ENCODE data around the gene SESTD1. TPM values are rescaled to one million over a fixed set of nuclear protein-coding genes. Genes with fewer than 3 reads are reported as not detected.

SESTD1 gene
- total RNA-seq, 1 donor from 2014 or later = 17.9 TPM

DNA sequence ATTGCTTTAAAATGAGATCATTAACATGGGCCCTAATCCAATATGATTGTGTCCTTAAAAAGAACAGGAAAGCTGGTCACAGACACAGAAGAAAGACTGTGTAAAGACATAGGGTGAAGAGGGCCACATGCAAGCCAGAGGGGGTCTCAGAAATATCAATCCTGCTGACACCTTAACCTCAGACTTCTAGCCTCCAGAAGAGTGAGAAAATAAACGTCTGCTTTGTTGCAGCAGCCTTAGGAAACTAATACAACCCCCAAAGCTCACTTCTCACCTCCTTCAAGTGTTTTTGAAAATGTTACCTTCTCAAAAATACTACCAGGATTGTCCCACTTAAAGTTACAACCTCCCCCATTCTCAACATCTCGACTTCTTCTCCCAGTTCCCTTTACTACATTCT, 39.8 kb upstream of the SESTD1 start:
- Histone ChIP-seq H3K36me3 (ENCODE audit: control insufficient read depth, insufficient read depth, low read length) (no peaks in the 10 kb centered on the region), H3K27me3 (ENCODE audit: control insufficient read depth, insufficient read depth, low read length) (no peaks in the 10 kb centered on the region), H3K4me3 (ENCODE audit: low read depth, low read length) (no peak overlapping the region)
- TF ChIP-seq, protein P1, sequence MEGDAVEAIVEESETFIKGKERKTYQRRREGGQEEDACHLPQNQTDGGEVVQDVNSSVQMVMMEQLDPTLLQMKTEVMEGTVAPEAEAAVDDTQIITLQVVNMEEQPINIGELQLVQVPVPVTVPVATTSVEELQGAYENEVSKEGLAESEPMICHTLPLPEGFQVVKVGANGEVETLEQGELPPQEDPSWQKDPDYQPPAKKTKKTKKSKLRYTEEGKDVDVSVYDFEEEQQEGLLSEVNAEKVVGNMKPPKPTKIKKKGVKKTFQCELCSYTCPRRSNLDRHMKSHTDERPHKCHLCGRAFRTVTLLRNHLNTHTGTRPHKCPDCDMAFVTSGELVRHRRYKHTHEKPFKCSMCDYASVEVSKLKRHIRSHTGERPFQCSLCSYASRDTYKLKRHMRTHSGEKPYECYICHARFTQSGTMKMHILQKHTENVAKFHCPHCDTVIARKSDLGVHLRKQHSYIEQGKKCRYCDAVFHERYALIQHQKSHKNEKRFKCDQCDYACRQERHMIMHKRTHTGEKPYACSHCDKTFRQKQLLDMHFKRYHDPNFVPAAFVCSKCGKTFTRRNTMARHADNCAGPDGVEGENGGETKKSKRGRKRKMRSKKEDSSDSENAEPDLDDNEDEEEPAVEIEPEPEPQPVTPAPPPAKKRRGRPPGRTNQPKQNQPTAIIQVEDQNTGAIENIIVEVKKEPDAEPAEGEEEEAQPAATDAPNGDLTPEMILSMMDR (IDR thresholded peaks at IDR 0.05; ENCODE audit: insufficient read depth, low read length, poor library complexity, severe bottlenecking) = no peak
- no peak for DNase-seq (ENCODE audit: low read depth)

DNA sequence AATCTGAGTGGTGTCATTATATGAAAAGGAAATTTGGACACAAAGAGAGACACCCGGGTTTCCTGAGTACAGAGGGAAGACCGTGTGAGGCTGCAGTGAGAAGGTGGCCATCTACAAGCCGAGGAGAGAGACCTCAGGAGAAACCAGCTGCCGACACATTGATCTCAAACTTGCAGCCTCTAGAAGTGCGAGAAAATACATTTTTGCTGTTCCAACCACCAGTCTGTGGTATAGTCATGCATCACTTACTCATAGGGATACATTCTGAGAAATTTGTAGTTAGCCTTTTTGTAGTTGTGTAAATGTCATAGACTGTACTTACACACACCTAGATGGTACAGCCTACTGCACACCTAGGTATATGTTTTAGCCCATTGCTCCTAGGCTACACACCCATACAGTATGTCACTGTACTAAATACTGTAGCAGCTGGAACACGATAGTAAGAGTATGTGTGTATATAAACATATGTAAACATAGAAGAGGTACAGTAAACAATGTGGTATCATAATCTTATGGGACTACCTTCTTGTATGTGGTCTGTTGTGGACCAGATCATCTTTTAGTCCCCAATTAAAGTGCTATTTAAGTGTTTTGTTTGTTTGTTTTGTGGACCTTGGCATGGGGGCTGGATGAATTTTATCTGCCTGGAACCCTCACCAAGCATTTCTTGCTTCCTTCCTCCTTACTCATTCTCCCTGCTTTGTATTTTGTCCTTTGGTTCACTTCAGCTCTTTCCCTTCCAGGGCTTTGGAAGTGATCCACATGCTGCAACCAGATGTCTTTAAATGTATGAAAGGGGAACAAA, 38.3 kb upstream of the SESTD1 start:
- no peaks in the 10 kb centered on the region for H3K27me3 ChIP-seq (ENCODE audit: control insufficient read depth, insufficient read depth, low read length)
- no peak for DNase-seq (ENCODE audit: low read depth)
- H3K4me3 ChIP-seq (ENCODE audit: low read depth, low read length) = no peak overlapping the region
- TF ChIP-seq, protein P1 (IDR thresholded peaks at IDR 0.05; ENCODE audit: insufficient read depth, low read length, poor library complexity, severe bottlenecking) = no peak
- H3K36me3 ChIP-seq (ENCODE audit: control insufficient read depth, insufficient read depth, low read length) = no peaks in the 10 kb centered on the region

- Histone ChIP-seq H3K27me3 (ENCODE audit: control insufficient read depth, insufficient read depth, low read length) (no peaks in the 10 kb centered on the region), H3K4me3 (ENCODE audit: low read depth, low read length) (no peak overlapping the region), H3K36me3 (ENCODE audit: control insufficient read depth, insufficient read depth, low read length) (no peaks in the 10 kb centered on the region)
- TF ChIP-seq, protein P1 (IDR thresholded peaks at IDR 0.05; ENCODE audit: insufficient read depth, low read length, poor library complexity, severe bottlenecking) = no peak
- DNase-seq (ENCODE audit: low read depth) = no peak
Observed at GRCh38 chr2:179302149-179302548, 37.5 kb upstream of the SESTD1 start.

DNA sequence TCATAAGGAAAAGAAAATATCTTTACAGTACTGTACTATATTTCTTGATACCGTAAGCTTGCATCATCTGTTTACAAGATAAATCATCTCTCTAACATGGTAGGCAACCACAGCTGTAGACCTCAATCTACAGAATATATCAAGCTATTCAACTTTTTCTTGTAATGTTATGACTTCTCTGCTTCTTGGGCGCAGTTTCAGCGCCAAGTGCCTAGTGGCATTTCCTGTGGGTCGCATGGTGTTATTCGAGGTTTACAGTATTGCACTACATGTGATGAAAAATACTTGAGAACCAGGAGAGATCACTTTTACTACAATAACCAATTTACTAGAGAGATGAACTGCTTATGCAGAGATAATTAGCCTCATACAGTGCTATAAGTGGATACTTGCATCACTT, 34.0 kb upstream of the SESTD1 start:
- Histone ChIP-seq H3K36me3 (ENCODE audit: control insufficient read depth, insufficient read depth, low read length) (no peaks in the 10 kb centered on the region), H3K4me3 (ENCODE audit: low read depth, low read length) (no peak overlapping the region), H3K27me3 (ENCODE audit: control insufficient read depth, insufficient read depth, low read length) (no peaks in the 10 kb centered on the region)
- TF ChIP-seq, protein P1 (IDR thresholded peaks at IDR 0.05; ENCODE audit: insufficient read depth, low read length, poor library complexity, severe bottlenecking) = no peak
- DNase-seq (ENCODE audit: low read depth) = no peak

DNA sequence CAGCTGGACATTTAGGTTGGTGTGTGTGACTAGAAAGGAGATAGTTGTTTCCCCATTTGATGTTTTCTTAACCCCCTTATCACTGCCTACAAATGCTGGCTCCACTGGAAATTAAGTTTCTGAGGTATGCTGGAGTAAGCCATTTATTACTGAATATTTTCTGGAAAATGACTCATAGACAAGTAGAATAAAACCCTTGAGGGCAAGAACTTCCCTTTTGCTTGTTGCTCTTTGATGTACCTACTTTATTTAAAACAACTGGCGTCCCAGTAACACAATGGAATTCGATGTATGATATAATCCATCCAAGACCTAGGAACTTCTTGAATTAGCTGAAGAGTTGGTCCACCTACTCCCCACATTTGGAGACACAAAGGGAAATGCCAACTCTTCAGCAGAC, 33.3 kb upstream of the SESTD1 start:
- no peak for DNase-seq (ENCODE audit: low read depth)
- Histone ChIP-seq H3K4me3 (ENCODE audit: low read depth, low read length) (no peak overlapping the region), H3K36me3 (ENCODE audit: control insufficient read depth, insufficient read depth, low read length) (no peaks in the 10 kb centered on the region), H3K27me3 (ENCODE audit: control insufficient read depth, insufficient read depth, low read length) (no peaks in the 10 kb centered on the region)
- TF ChIP-seq, protein P1 (IDR thresholded peaks at IDR 0.05; ENCODE audit: insufficient read depth, low read length, poor library complexity, severe bottlenecking) = no peak

DNA sequence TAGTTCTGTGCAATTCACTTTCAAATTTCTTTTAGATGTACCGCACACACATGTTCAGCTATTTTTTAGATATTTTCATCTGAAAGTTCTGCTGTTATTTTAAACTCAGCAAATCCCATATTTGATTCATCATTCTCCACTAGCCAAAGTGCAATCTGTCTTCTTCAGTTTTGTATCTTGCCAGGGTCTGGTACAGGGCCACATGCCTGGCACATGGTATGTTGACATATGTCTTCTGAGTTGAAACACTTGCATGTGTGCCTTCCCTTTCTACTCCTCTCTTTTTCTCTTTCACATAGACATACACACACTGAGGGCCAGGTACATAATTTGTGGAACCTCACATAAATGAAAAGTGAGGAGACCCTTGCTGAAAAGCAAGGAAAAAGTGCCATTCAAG, 25.7 kb upstream of the SESTD1 start:
- TF ChIP-seq, protein P1 (IDR thresholded peaks at IDR 0.05; ENCODE audit: insufficient read depth, low read length, poor library complexity, severe bottlenecking) = no peak
- no peak for DNase-seq (ENCODE audit: low read depth)
- H3K4me3 ChIP-seq (ENCODE audit: low read depth, low read length) = no peak overlapping the region
- no peaks in the 10 kb centered on the region for H3K36me3 ChIP-seq (ENCODE audit: control insufficient read depth, insufficient read depth, low read length)
- no peaks in the 10 kb centered on the region for H3K27me3 ChIP-seq (ENCODE audit: control insufficient read depth, insufficient read depth, low read length)
